Stimulated activated naive CD8-positive, alpha-beta T cell treated with anti-CD3 and anti-CD28 coated beads, Interleukin-15, Interleukin-2, amounts not matched to agents 100 ng/mL and 50 ng/mL, for 24 hours (primary cell): ENCODE measurements around the gene ARHGEF1.

ENCODE experiments used
- H3K27ac Mint-ChIP-seq: one replicate; pipeline ENCODE4 v1.8.0; 2021; ENCODE audit warnings: mild to moderate bottlenecking, mixed read lengths
- H3K27me3 Mint-ChIP-seq: one replicate; pipeline ENCODE4 v1.8.0; 2021; ENCODE audit warnings: mixed read lengths
- H3K36me3 Mint-ChIP-seq: one replicate; pipeline ENCODE4 v1.8.0; 2021; ENCODE audit warnings: low read depth, mixed read lengths
- H3K4me1 Mint-ChIP-seq: one replicate; pipeline ENCODE4 v1.8.0; 2021; ENCODE audit warnings: low read depth, mixed read lengths
- H3K4me3 Mint-ChIP-seq: one replicate; pipeline ENCODE4 v1.8.0; 2021; ENCODE audit warnings: mild to moderate bottlenecking, mixed read lengths
- H3K9me3 Mint-ChIP-seq: one replicate; pipeline ENCODE4 v1.8.0; 2021; ENCODE audit warnings: mixed read lengths

The ARHGEF1 gene

GRCh38 chr19:41945135-41945766, 62.3 kb downstream of the ARHGEF1 start:
- no peaks in the 10 kb centered on the region for H3K9me3 Mint-ChIP-seq
- H3K36me3 Mint-ChIP-seq, result no peaks in the 10 kb centered on the region
- peak overlapping the region; percentile 56 for H3K4me3 Mint-ChIP-seq
- peaks cover 73% of the 10 kb centered on the region for H3K4me1 Mint-ChIP-seq
- H3K27me3 Mint-ChIP-seq, result peaks cover 9% of the 10 kb centered on the region
- H3K27ac Mint-ChIP-seq, result peak overlapping the region; percentile 94

- H3K27me3 Mint-ChIP-seq, result peaks cover 4% of the 10 kb centered on the region
- no peaks in the 10 kb centered on the region for H3K9me3 Mint-ChIP-seq
- no peaks in the 10 kb centered on the region for H3K36me3 Mint-ChIP-seq
- H3K4me1 Mint-ChIP-seq, result peaks cover 67% of the 10 kb centered on the region
- peak overlapping the region; percentile 84 for H3K27ac Mint-ChIP-seq
- peak overlapping the region; percentile 22 for H3K4me3 Mint-ChIP-seq
Observed at GRCh38 chr19:41947091-41947490, 64.1 kb downstream of the ARHGEF1 start.

- Mint-ChIP-seq H3K36me3 (no peaks in the 10 kb centered on the region), H3K9me3 (no peaks in the 10 kb centered on the region), H3K27me3 (no peaks in the 10 kb centered on the region), H3K4me1 (peaks cover 29% of the 10 kb centered on the region), H3K4me3 (peak overlapping the region; percentile 37), H3K27ac (peak overlapping the region; percentile 40)
Observed at GRCh38 chr19:41951686-41952172, 68.7 kb downstream of the ARHGEF1 start.

- H3K4me1 Mint-ChIP-seq, result peaks cover 24% of the 10 kb centered on the region
- no peaks in the 10 kb centered on the region for H3K36me3 Mint-ChIP-seq
- H3K9me3 Mint-ChIP-seq, result no peaks in the 10 kb centered on the region
- no peak overlapping the region for H3K27ac Mint-ChIP-seq
- no peaks in the 10 kb centered on the region for H3K27me3 Mint-ChIP-seq
- no peak overlapping the region for H3K4me3 Mint-ChIP-seq
Observed at GRCh38 chr19:41955521-41955920, 72.5 kb downstream of the ARHGEF1 start.

- no peak overlapping the region for H3K27ac Mint-ChIP-seq
- no peaks in the 10 kb centered on the region for H3K27me3 Mint-ChIP-seq
- peaks cover 20% of the 10 kb centered on the region for H3K4me1 Mint-ChIP-seq
- H3K9me3 Mint-ChIP-seq, result no peaks in the 10 kb centered on the region
- H3K4me3 Mint-ChIP-seq, result no peak overlapping the region
- no peaks in the 10 kb centered on the region for H3K36me3 Mint-ChIP-seq
Observed at GRCh38 chr19:41956621-41957020, 73.6 kb downstream of the ARHGEF1 start.
